NCI-H1930 (cell line): ENCODE data around the gene ORC6.

ENCODE experiments used
- DNase-seq, 2 experiments: peaks; one replicate each; lab custom pipeline; 2025; lab: John Stamatoyannopoulos, UW

The ORC6 gene

GRCh38 chr16:46701615-46702014, 12.2 kb downstream of the ORC6 start:
- DNase-seq = no peak

GRCh38 chr16:46702030-46702429, 12.6 kb downstream of the ORC6 start:
- no peak for DNase-seq

GRCh38 chr16:46706642-46707041, 17.2 kb downstream of the ORC6 start:
- no peak for DNase-seq

- no peak for DNase-seq
Observed at GRCh38 chr16:46709469-46710005, 20.1 kb downstream of the ORC6 start.

- no peak for DNase-seq
Observed at GRCh38 chr16:46711106-46712058, 21.9 kb downstream of the ORC6 start.

GRCh38 chr16:46712911-46713310, 23.5 kb downstream of the ORC6 start:
- DNase-seq = no peak

- no peak for DNase-seq
Observed at GRCh38 chr16:46713634-46714033, 24.2 kb downstream of the ORC6 start.

GRCh38 chr16:46714797-46715591, 25.5 kb downstream of the ORC6 start:
- no peak for DNase-seq

- no peak for DNase-seq
Observed at GRCh38 chr16:46715769-46716305, 26.4 kb downstream of the ORC6 start.

GRCh38 chr16:46717692-46718091, 28.2 kb downstream of the ORC6 start:
- no peak for DNase-seq

- no peak for DNase-seq
Observed at GRCh38 chr16:46718214-46718613, 28.8 kb downstream of the ORC6 start.

GRCh38 chr16:46719528-46719927, 30.1 kb downstream of the ORC6 start:
- DNase-seq = no peak

GRCh38 chr16:46720619-46721018, 31.2 kb downstream of the ORC6 start:
- DNase-seq = no peak

GRCh38 chr16:46721885-46722284, 32.4 kb downstream of the ORC6 start:
- no peak for DNase-seq

- DNase-seq = no peak
Observed at GRCh38 chr16:46727184-46727583, 37.7 kb downstream of the ORC6 start.

- DNase-seq = no peak
Observed at GRCh38 chr16:46727630-46728029, 38.2 kb downstream of the ORC6 start.

- DNase-seq = no peak
Observed at GRCh38 chr16:46728806-46729205, 39.3 kb downstream of the ORC6 start.

- no peak for DNase-seq
Observed at GRCh38 chr16:46729326-46729995, 40.0 kb downstream of the ORC6 start.

- DNase-seq = no peak
Observed at GRCh38 chr16:46730126-46730525, 40.7 kb downstream of the ORC6 start.

- no peak for DNase-seq
Observed at GRCh38 chr16:46730801-46731690, 41.6 kb downstream of the ORC6 start.
